ENCODE measurements around the gene RNF34.

Gene RNF34

DNA sequence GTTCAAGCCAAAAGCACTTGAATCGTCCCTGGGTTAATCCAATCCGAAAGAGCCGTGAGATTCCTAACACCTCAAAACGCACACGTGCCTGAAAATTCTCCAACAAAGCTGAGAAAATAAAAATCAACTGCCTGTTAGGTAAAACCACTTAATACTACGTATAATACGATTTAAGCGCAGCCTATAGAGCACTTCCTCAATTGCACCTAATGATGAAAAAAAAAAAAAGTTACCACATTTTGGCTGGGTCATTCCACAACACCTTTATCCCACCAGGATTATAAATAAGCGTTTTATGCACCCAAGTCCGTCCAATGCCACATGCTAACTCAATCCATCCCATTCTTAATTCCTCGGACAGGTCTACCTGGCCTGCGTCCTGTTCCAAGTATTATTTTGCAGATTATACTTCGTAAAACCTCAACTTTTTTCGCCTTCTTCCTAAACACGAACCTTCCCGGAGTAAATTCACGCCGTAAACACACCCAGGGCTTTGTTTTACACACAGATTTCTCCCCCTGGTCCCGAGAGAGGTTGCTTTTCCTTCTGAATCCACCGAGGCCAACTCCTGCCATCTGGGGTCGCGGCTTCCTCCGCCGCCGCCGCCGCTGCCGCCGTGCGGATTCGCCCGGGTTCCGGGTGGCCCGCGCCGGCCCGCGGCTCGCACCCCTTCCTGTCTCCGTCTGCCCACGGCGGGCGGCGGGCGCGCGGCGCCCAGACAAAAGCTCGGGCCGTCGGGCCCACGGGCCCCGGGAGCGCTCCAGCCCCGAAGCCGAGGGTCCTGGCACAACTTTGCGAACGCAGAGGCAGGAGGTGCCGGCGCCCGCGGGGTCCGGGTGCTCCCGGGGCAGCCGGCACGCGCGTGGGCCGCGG is 66.2 kb downstream of the RNF34 start:
- peak in 1 of 2 donors; percentile 23 for DNase-seq (ENCODE audit: low read depth in 1 of 2, low spot score in 1 of 2)

DNA sequence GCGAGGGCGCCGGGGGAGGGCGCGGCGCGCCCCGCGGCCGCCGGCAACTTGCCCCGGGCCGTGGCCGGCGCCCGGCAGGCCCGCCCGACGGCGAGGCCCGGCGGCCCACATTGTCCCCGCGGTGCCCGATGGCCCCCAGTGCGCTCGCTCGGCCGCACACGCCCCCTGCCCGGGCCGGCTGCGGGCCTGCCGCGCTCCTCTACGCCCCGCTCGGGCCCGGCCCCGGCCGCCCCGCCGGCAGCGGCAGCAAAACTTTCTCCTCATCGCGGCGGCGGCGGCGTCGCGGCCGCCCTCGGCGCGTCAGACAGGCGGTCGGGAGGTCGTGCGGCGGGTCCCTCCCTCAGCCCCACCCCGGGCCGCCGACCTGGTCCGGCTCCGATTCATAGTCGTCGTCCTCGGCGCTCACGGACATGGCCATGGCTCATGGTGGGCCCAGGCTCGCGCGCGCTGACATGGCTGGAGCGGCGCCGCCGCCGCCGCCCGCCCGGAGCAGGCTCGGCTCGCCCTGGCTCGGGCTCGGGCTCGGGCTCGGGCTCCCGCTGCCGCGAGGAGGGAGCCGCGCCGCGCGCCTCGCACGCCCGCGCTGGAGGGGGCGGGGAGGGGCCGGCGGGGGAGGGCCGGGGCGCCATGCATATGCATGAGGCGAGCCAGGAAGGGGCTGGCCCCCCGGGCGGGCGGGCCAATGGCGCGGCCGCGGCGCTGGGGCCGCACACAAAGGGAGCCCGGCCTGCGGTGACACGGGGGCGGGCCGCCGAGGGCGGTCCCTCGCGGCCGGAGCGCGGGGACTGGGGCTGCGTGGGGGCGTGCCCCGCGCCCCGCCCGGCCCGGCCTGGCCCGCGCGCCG is 67.1 kb downstream of the RNF34 start:
- peak; percentile 64 to 88 for DNase-seq (ENCODE audit: low read depth in 1 of 2, low spot score in 1 of 2)

DNA sequence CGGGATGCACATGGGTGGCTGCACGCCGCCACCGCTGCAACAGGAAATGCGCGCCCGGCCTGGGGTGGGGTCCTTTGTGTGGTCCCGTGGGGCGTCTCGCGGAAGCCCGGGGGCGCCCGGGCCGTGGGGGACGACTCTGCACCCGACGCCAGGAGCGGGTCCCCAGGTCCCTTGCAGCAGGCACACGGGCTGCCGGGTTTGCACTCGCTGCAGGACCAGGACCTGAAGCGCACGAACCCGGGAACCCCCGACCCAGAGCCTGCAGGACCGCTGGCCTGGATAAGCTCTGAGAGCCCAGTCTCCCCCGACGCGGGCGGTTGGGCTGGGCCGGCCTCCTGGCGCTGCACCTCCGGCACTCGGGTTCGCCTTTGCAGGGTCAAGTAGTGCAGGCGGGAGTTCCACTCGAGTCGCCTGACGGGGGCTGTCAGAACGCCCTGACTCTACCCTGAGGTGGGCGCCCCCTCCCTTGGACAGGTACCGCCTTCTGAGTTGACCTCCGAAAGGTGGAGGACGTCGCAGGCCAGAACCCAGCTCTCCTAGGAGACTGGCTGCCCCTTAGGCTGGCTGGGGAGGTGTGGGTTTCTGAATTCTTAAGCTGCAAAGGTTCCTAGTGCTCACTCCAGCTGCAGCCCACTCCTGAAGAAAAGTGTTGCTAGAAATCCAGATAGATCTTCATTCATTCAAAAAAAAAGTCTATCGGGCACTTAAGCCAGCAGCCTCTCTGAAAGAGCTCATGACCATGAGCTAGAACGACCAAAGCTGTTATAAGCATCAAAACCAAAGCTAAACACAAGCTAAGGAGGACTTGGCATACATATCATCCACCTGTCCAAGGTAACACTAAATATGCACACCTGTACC is 68.0 kb downstream of the RNF34 start:
- DNase-seq (ENCODE audit: low read depth in 1 of 2, low spot score in 1 of 2), result no peak

DNA sequence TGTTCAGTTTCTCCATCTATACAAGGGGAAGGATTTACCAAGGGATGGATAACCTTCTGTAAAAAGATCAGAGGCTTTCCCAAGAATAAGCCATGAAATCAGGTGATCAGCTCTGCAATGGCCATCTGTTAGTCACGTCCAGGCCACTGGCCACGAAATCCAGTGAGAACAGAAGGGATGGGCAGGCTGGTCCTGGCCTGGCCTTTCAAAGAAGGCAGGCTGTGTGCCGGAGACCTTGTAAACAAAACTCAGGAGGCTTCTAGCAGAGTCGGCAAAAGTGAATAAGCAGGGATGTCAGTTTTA is 68.5 kb downstream of the RNF34 start:
- no peak for DNase-seq (ENCODE audit: low read depth in 1 of 2, low spot score in 1 of 2)

DNA sequence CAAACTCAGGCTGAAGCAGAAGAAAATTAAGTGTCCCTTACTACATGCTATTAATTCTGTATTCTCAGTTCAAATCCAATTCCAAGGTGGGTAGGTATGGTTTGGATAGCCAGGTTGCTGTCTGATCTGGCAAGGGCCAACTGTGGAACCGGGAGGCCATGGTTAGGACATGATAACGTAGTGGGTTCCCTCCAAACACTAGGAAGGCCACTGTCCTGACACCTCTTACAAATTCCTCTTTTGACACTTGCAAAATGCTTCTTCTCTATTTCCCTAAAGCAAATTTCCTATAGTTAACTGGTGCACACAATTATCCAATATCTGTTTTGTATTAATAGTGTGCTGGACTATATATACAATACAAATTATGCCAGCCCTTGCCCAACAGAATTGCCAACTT is 70.8 kb downstream of the RNF34 start:
- no peak for DNase-seq (ENCODE audit: low read depth in 1 of 2, low spot score in 1 of 2)

DNA sequence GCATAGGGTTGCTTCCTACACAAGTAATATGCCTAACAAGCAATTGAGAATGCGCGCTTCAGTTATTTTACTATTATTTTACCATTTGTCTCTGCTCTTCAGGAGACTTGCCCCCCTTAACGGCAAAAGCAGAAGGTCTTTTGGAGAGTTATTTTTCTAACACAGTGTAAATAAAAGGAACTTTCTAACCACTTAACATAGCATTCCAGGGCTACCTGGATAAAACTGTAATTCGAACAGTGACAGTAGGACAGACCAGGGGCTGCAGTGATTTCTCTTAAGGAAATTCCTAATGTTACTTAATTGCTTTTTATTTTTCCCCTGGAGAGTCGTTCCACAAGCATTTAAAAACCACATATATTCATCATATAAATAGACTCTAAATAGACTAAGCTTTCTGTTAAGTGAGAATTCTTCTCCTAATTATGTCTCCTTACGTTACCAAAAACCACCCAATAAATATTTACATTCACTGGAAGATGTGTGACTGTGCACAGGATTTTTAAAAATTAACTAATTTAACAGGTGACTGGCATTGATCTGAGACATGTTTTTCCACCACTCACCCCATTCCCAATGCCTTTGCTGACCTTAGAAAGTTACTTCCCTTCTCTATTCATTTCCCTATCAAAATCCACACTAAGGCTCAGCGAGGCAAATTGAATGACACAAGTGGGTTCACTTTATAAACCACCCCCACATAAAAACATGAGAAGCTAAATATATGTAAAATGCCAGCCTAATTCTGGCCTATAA is 72.4 kb downstream of the RNF34 start:
- DNase-seq (ENCODE audit: low read depth in 1 of 2, low spot score in 1 of 2), result no peak
